HG02840 (cell line): ENCODE measurements around the gene TCF4.

Experiments
- ATAC-seq: cut with Tn5 transposase; IDR thresholded peaks from one replicate; pipeline ENCODE4 v1.9.1; 2021; ENCODE audit warnings: mild to moderate bottlenecking, moderate library complexity, moderate number of reproducible peaks; ENCODE audit not compliant: unreplicated experiment, low FRiP score

TCF4 gene

GRCh38 chr18:55252053-55252675, 335.8 kb downstream of the TCF4 start:
- no peak for ATAC-seq

GRCh38 chr18:55251254-55251971, 336.6 kb downstream of the TCF4 start:
- ATAC-seq: no peak

- ATAC-seq: no peak
These were observed 337.2 kb downstream of the TCF4 start for GRCh38 chr18:55250768-55251173.

- peak; percentile 44 for ATAC-seq
These were observed 338.4 kb downstream of the TCF4 start for GRCh38 chr18:55249550-55249949.

GRCh38 chr18:55248495-55248894, 339.5 kb downstream of the TCF4 start:
- no peak for ATAC-seq

GRCh38 chr18:55247032-55247431, 341.0 kb downstream of the TCF4 start:
- no peak for ATAC-seq

GRCh38 chr18:55246278-55246677, 341.7 kb downstream of the TCF4 start:
- ATAC-seq: no peak

- no peak for ATAC-seq
These were observed 342.8 kb downstream of the TCF4 start for GRCh38 chr18:55245211-55245614.

- ATAC-seq: no peak
These were observed 343.4 kb downstream of the TCF4 start for GRCh38 chr18:55244546-55244945.

GRCh38 chr18:55243857-55244256, 344.1 kb downstream of the TCF4 start:
- no peak for ATAC-seq

GRCh38 chr18:55243255-55243654, 344.7 kb downstream of the TCF4 start:
- no peak for ATAC-seq

- peak; percentile 48 for ATAC-seq
These were observed 347.0 kb downstream of the TCF4 start for GRCh38 chr18:55240978-55241377.

GRCh38 chr18:55239740-55240139, 348.3 kb downstream of the TCF4 start:
- no peak for ATAC-seq

GRCh38 chr18:55237660-55238059, 350.3 kb downstream of the TCF4 start:
- ATAC-seq: no peak

- peak; percentile 43 for ATAC-seq
These were observed 351.7 kb downstream of the TCF4 start for GRCh38 chr18:55236150-55236931.

- ATAC-seq: no peak
These were observed 352.9 kb downstream of the TCF4 start for GRCh38 chr18:55235094-55235461.

GRCh38 chr18:55234366-55235093, 353.5 kb downstream of the TCF4 start:
- ATAC-seq: peak; percentile 44

- no peak for ATAC-seq
These were observed 354.1 kb downstream of the TCF4 start for GRCh38 chr18:55233857-55234256.

- no peak for ATAC-seq
These were observed 355.5 kb downstream of the TCF4 start for GRCh38 chr18:55232506-55232905.

GRCh38 chr18:55229682-55230081, 358.3 kb downstream of the TCF4 start:
- no peak for ATAC-seq

- ATAC-seq: no peak
These were observed 359.3 kb downstream of the TCF4 start for GRCh38 chr18:55228707-55229106.
